ENCODE data around the gene SULT1C2.

GRCh38 chr2:108329771-108330170, 41.1 kb downstream of the SULT1C2 start:
- TF ChIP-seq KDM5A (IDR thresholded peaks at IDR 0.05): no peak
- no peak for TF ChIP-seq CHD4 (IDR thresholded peaks at IDR 0.05; ENCODE audit: borderline replicate concordance)
- no peak for TF ChIP-seq ZFP36 (IDR thresholded peaks at IDR 0.05; ENCODE audit: borderline replicate concordance, partially characterized antibody)
- no peak for TF ChIP-seq CTCF (IDR thresholded peaks at IDR 0.05)
- no peak for TF ChIP-seq E2F6 (IDR thresholded peaks at IDR 0.05; ENCODE audit: borderline replicate concordance, low read depth)
- TF ChIP-seq PHF8 (IDR thresholded peaks at IDR 0.05; ENCODE audit: borderline replicate concordance, low read depth): no peak
- no peak for TF ChIP-seq REST (IDR thresholded peaks at IDR 0.05)
- TF ChIP-seq HDAC2 (IDR thresholded peaks at IDR 0.05): no peak
- TF ChIP-seq POLR2A (IDR thresholded peaks at IDR 0.05; ENCODE audit: low read length): no peak
- no peak for TF ChIP-seq SREBF2 (IDR thresholded peaks at IDR 0.05)
- no peak for TF ChIP-seq PBX3 (IDR thresholded peaks at IDR 0.05)
- TF ChIP-seq ELK1 (IDR thresholded peaks at IDR 0.05; ENCODE audit: low read depth, low read length): no peak
- no peak for TF ChIP-seq USF2 (IDR thresholded peaks at IDR 0.05)
